ENCODE data around the gene FARS2. TPM values are rescaled to one million over a fixed set of nuclear protein-coding genes. Genes with fewer than 3 reads are reported as not detected.

Gene FARS2
- total and polyA plus RNA-seq, 9 of the 15 experiments (the other 6 are each of a cell fraction or from before 2014, with no cell fraction given): 16.5 to 62.2 (median 27.0) TPM

GRCh38 chr6:5531853-5532375 is 270.6 kb downstream of the FARS2 start:
- CTCF ChIA-PET (ENCODE audit: low intra/inter-chr PET ratio): no interaction called here
- H3K9ac ChIP-seq (ENCODE audit: insufficient read depth in 1 of 2, low read depth in 2 of 2, low read length in 2 of 2): no peak overlapping the region
- H3K4me3 ChIP-seq: no peak overlapping the region
- no peaks in the 10 kb centered on the region for H4K20me1 ChIP-seq (replicated peaks; ENCODE audit: control insufficient read depth, insufficient read depth, low read length)
- no peak overlapping the region for H3K27ac ChIP-seq (ENCODE audit: extremely low read depth, low read depth, low read length)
- WGBS (ENCODE audit: insufficient coverage, low coverage, missing lambda C conversion rate): 60% methylated on average over 6 of the region's 6 CpGs
- FAIRE-seq: no peak
- intact Hi-C loops (cut with micrococcal nuclease) (no loop called here), in situ Hi-C loops (cut with MboI) (no loop called here)
- H3K36me3 ChIP-seq (ENCODE audit: control insufficient read depth, insufficient read depth, low read length): no peaks in the 10 kb centered on the region
- H3K9me1 ChIP-seq (ENCODE audit: control insufficient read depth, insufficient read depth, low read length): no peaks in the 10 kb centered on the region
- POLR2A ChIA-PET: no interaction called here
- no peaks in the 10 kb centered on the region for H3K27me3 ChIP-seq (ENCODE audit: control insufficient read depth in 2 of 2, insufficient read depth in 2 of 2, low read length in 2 of 2)
- TF ChIP-seq MYC (IDR thresholded peaks at IDR 0.05; ENCODE audit: low read depth, low read length) (no peak), MYC (CRISPR knock-in tag; IDR thresholded peaks at IDR 0.05; ENCODE audit: borderline replicate concordance, low read depth) (no peak), PTBP1 (IDR thresholded peaks at IDR 0.05; ENCODE audit: low read depth, low read length) (no peak), FOXM1 (IDR thresholded peaks at IDR 0.05; ENCODE audit: low read depth) (no peak), FOXM1 (CRISPR knock-in tag; IDR thresholded peaks at IDR 0.05; ENCODE audit: low read depth) (no peak), MITF (IDR thresholded peaks at IDR 0.05) (no peak), KLF16 (IDR thresholded peaks at IDR 0.05) (no peak), BHLHE40 (IDR thresholded peaks at IDR 0.05; ENCODE audit: low read length) (no peak), NCOR1 (IDR thresholded peaks at IDR 0.05) (no peak), WHSC1 (IDR thresholded peaks at IDR 0.05; ENCODE audit: low read length) (no peak), TCF7 (IDR thresholded peaks at IDR 0.05; ENCODE audit: borderline replicate concordance) (no peak)
- TF ChIP-seq, protein P1, sequence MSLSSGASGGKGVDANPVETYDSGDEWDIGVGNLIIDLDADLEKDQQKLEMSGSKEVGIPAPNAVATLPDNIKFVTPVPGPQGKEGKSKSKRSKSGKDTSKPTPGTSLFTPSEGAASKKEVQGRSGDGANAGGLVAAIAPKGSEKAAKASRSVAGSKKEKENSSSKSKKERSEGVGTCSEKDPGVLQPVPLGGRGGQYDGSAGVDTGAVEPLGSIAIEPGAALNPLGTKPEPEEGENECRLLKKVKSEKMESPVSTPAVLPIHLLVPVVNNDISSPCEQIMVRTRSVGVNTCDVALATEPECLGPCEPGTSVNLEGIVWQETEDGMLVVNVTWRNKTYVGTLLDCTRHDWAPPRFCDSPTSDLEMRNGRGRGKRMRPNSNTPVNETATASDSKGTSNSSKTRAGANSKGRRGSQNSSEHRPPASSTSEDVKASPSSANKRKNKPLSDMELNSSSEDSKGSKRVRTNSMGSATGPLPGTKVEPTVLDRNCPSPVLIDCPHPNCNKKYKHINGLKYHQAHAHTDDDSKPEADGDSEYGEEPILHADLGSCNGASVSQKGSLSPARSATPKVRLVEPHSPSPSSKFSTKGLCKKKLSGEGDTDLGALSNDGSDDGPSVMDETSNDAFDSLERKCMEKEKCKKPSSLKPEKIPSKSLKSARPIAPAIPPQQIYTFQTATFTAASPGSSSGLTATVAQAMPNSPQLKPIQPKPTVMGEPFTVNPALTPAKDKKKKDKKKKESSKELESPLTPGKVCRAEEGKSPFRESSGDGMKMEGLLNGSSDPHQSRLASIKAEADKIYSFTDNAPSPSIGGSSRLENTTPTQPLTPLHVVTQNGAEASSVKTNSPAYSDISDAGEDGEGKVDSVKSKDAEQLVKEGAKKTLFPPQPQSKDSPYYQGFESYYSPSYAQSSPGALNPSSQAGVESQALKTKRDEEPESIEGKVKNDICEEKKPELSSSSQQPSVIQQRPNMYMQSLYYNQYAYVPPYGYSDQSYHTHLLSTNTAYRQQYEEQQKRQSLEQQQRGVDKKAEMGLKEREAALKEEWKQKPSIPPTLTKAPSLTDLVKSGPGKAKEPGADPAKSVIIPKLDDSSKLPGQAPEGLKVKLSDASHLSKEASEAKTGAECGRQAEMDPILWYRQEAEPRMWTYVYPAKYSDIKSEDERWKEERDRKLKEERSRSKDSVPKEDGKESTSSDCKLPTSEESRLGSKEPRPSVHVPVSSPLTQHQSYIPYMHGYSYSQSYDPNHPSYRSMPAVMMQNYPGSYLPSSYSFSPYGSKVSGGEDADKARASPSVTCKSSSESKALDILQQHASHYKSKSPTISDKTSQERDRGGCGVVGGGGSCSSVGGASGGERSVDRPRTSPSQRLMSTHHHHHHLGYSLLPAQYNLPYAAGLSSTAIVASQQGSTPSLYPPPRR (CRISPR knock-in tag; IDR thresholded peaks at IDR 0.05; ENCODE audit: borderline replicate concordance): no peak
- TF ChIP-seq, protein P2, sequence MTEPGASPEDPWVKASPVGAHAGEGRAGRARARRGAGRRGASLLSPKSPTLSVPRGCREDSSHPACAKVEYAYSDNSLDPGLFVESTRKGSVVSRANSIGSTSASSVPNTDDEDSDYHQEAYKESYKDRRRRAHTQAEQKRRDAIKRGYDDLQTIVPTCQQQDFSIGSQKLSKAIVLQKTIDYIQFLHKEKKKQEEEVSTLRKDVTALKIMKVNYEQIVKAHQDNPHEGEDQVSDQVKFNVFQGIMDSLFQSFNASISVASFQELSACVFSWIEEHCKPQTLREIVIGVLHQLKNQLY (CRISPR knock-in tag; conservative IDR thresholded peaks at IDR 0.05): no peak
- no peak overlapping the region for H2AFZ ChIP-seq (ENCODE audit: low read depth, low read length)
- no peak for ATAC-seq
- no TSS peak for BruUV-seq (replicated peaks)
- H3K9me3 ChIP-seq (replicated peaks; ENCODE audit: control insufficient read depth, insufficient read depth, low read depth, low read length): no peaks in the 10 kb centered on the region
- DNase-seq (ENCODE audit: extremely low read depth in 1 of 4, low spot score in 3 of 4): no peak
- no peaks in the 10 kb centered on the region for H3K4me1 ChIP-seq (replicated peaks in 1 of 2; ENCODE audit: control insufficient read depth in 2 of 2, insufficient read depth in 2 of 2, low read length in 2 of 2)
- H3K4me2 ChIP-seq (ENCODE audit: insufficient read depth, low read length): no peak overlapping the region
- no peaks in the 10 kb centered on the region for H3K79me2 ChIP-seq (ENCODE audit: control insufficient read depth, insufficient read depth, low read length)
